WTC11 (cell line): ENCODE results near the gene EPYC. TPM values are rescaled to one million over a fixed set of nuclear protein-coding genes. Genes with fewer than 3 reads are reported as not detected.
A peak's percentile ranks its signal among the peaks of the same experiment; 100 is the strongest.

ENCODE experiments used
- ATAC-seq: fragments of 200-7000 bp; cut with Tn5 transposase; 2 replicates; pipeline ENCODE4 v1.10.0; 2021; ENCODE audit warnings: mild to moderate bottlenecking, moderate library complexity
- CTCF ChIA-PET: fragments of 300-600 bp; sonication (Branson Sonifier 250); formaldehyde crosslinking; loops from one replicate; lab custom pipeline; 2021; ENCODE audit warnings: antibody characterized with exemption; lab: Charles Lee
- POLR2A ChIA-PET: fragments of 350-600 bp; sonication (Branson Sonifier 250); formaldehyde crosslinking; loops from one replicate; lab custom pipeline; 2021; ENCODE audit warnings: antibody characterized with exemption; lab: Charles Lee
- DNase-seq: peaks from one replicate; pipeline ENCODE4 v3.0.0; 2021; ENCODE audit warnings: low spot score
- H3K27ac Mint-ChIP-seq: 2 replicates; pipeline ENCODE4 v1.8.0; 2021; ENCODE audit warnings: mixed read lengths
- H3K27me3 Mint-ChIP-seq: 2 replicates; pipeline ENCODE4 v1.8.0; 2021; ENCODE audit warnings: low read depth, mild to moderate bottlenecking, moderate library complexity, mixed read lengths
- H3K36me3 Mint-ChIP-seq: 2 replicates; pipeline ENCODE4 v1.8.0; 2021; ENCODE audit warnings: mixed read lengths
- H3K4me1 Mint-ChIP-seq: 2 replicates; pipeline ENCODE4 v1.8.0; 2022; ENCODE audit warnings: mixed read lengths
- H3K4me3 Mint-ChIP-seq: 2 replicates; pipeline ENCODE4 v1.8.0; 2021; ENCODE audit warnings: mild to moderate bottlenecking, moderate library complexity, mixed read lengths
- H3K9me3 Mint-ChIP-seq: 2 replicates; pipeline ENCODE4 v1.8.0; 2021; ENCODE audit warnings: mixed read lengths
- ATF3 ChIP-seq: sonication (generic); formaldehyde crosslinking; conservative IDR thresholded peaks from 2 replicates; pipeline ENCODE4 v1.8.1; 2022; ENCODE audit warnings: mild to moderate bottlenecking, missing genetic modification reagents
- CBFB ChIP-seq: sonication (generic); formaldehyde crosslinking; IDR thresholded peaks from 2 replicates; pipeline ENCODE4 v1.8.1; 2022; ENCODE audit warnings: mild to moderate bottlenecking, low read depth, missing genetic modification reagents
- CREB1 ChIP-seq: sonication (generic); formaldehyde crosslinking; IDR thresholded peaks from 2 replicates; pipeline ENCODE4 v1.8.0; 2023; ENCODE audit warnings: mild to moderate bottlenecking, missing genetic modification reagents
- CTCF ChIP-seq: fragments of 200-600 bp; IDR thresholded peaks from 2 replicates; pipeline ENCODE4 v1.8.0; 2022; ENCODE audit warnings: antibody characterized with exemption
- E2F1 ChIP-seq: sonication (generic); formaldehyde crosslinking; IDR thresholded peaks from 2 replicates; pipeline ENCODE4 v1.8.0; 2022; ENCODE audit warnings: mild to moderate bottlenecking, missing genetic modification reagents
- EMX1 ChIP-seq: fragments of 250-450 bp; sonication (Bioruptor Pico); IDR thresholded peaks from 2 replicates; pipeline ENCODE4 v1.8.0; 2021; ENCODE audit warnings: mild to moderate bottlenecking
- ERG ChIP-seq: fragments of 250-450 bp; sonication (Bioruptor Pico); IDR thresholded peaks from 2 replicates; pipeline ENCODE4 v1.8.0; 2021; ENCODE audit warnings: mild to moderate bottlenecking
- FOXJ3 ChIP-seq: sonication (generic); formaldehyde crosslinking; IDR thresholded peaks from 2 replicates; pipeline ENCODE4 v1.9.0; 2021; ENCODE audit warnings: missing genetic modification reagents, mild to moderate bottlenecking, borderline replicate concordance
- FOXP4 ChIP-seq: sonication (generic); formaldehyde crosslinking; IDR thresholded peaks from 2 replicates; pipeline ENCODE4 v1.8.0; 2022; ENCODE audit warnings: mild to moderate bottlenecking, missing genetic modification reagents
- GTF2I ChIP-seq: fragments of 250-450 bp; sonication (Bioruptor Pico); conservative IDR thresholded peaks from 2 replicates; pipeline ENCODE4 v1.4.0; 2021; ENCODE audit warnings: mild to moderate bottlenecking
- JAZF1 ChIP-seq: fragments of 250-450 bp; sonication (Bioruptor Pico); IDR thresholded peaks from 2 replicates; pipeline ENCODE4 v1.9.0; 2021; ENCODE audit warnings: moderate library complexity, mild to moderate bottlenecking, inconsistent platforms
- MAX ChIP-seq: sonication (generic); formaldehyde crosslinking; IDR thresholded peaks from 2 replicates; pipeline ENCODE4 v1.8.0; 2022; ENCODE audit warnings: mild to moderate bottlenecking, missing genetic modification reagents
- NFYB ChIP-seq: sonication (generic); formaldehyde crosslinking; conservative IDR thresholded peaks from 2 replicates; pipeline ENCODE4 v1.8.0; 2022; ENCODE audit warnings: low read depth, missing genetic modification reagents
- OVOL2 ChIP-seq: fragments of 250-450 bp; sonication (Bioruptor Pico); IDR thresholded peaks from 2 replicates; pipeline ENCODE4 v1.9.0; 2021; ENCODE audit warnings: mild to moderate bottlenecking, borderline replicate concordance
- RELA ChIP-seq: sonication (generic); formaldehyde crosslinking; IDR thresholded peaks from 2 replicates; pipeline ENCODE4 v1.8.1; 2022; ENCODE audit warnings: missing genetic modification reagents, mild to moderate bottlenecking, borderline replicate concordance
- SOX15 ChIP-seq: fragments of 250-450 bp; sonication (Bioruptor Pico); IDR thresholded peaks from 2 replicates; pipeline ENCODE4 v1.9.0; 2021; ENCODE audit warnings: mild to moderate bottlenecking
- TCF7 ChIP-seq: sonication (generic); formaldehyde crosslinking; IDR thresholded peaks from 2 replicates; pipeline ENCODE4 v1.8.0; 2022; ENCODE audit warnings: mild to moderate bottlenecking, low read depth, missing genetic modification reagents, moderate library complexity
- TEAD1 ChIP-seq: sonication (generic); formaldehyde crosslinking; IDR thresholded peaks from 2 replicates; pipeline ENCODE4 v1.8.0; 2022; ENCODE audit warnings: mild to moderate bottlenecking, missing genetic modification reagents
- ZMAT4 ChIP-seq: fragments of 250-450 bp; sonication (Bioruptor Pico); IDR thresholded peaks from 2 replicates; pipeline ENCODE4 v1.9.0; 2021; ENCODE audit warnings: mild to moderate bottlenecking
- ZNF121 ChIP-seq: sonication (generic); formaldehyde crosslinking; IDR thresholded peaks from 2 replicates; pipeline ENCODE4 v1.8.0; 2023; ENCODE audit warnings: missing genetic modification reagents
- ZNF396 ChIP-seq: fragments of 250-450 bp; sonication (Bioruptor Pico); IDR thresholded peaks from 2 replicates; pipeline ENCODE4 v1.8.0; 2021; ENCODE audit warnings: mild to moderate bottlenecking, moderate library complexity, borderline replicate concordance
- ZNF423 ChIP-seq: fragments of 250-450 bp; sonication (Bioruptor Pico); IDR thresholded peaks from 2 replicates; pipeline ENCODE4 v2.1.2; 2022; ENCODE audit warnings: mild to moderate bottlenecking, moderate library complexity
- ZNF671 ChIP-seq: fragments of 250-450 bp; sonication (Bioruptor Pico); IDR thresholded peaks from 2 replicates; pipeline ENCODE4 v1.8.0; 2021; ENCODE audit warnings: mild to moderate bottlenecking
- total RNA-seq: library from RNA; stranded (reverse); gene quantifications from 3 replicates; pipeline ENCODE4 v1.2.3, GENCODE V29; 2021
- TF ChIP-seq, protein P1 (sequence below): sonication (generic); formaldehyde crosslinking; IDR thresholded peaks from 2 replicates; pipeline ENCODE4 v1.8.1; 2022; ENCODE audit warnings: low read depth, missing genetic modification reagents, borderline replicate concordance
- TF ChIP-seq, protein P2 (sequence below): fragments of 250-450 bp; sonication (Bioruptor Pico); conservative IDR thresholded peaks from 2 replicates; pipeline ENCODE4 v1.9.0; 2021; ENCODE audit warnings: mild to moderate bottlenecking

Gene EPYC
- total RNA-seq, 1 experiment from 2014 or later = not detected

- TF ChIP-seq ERG (CRISPR knock-in tag) (no peak), ZNF671 (CRISPR knock-in tag) (no peak), FOXJ3 (CRISPR knock-in tag) (no peak), ZNF121 (CRISPR knock-in tag) (no peak), ZNF423 (CRISPR knock-in tag) (no peak), OVOL2 (CRISPR knock-in tag) (no peak), TCF7 (no peak), GTF2I (CRISPR knock-in tag) (no peak), ZNF396 (no peak)
Measured at GRCh38 chr12:90989686-90990111, 15.1 kb downstream of the EPYC start (continued).

DNA sequence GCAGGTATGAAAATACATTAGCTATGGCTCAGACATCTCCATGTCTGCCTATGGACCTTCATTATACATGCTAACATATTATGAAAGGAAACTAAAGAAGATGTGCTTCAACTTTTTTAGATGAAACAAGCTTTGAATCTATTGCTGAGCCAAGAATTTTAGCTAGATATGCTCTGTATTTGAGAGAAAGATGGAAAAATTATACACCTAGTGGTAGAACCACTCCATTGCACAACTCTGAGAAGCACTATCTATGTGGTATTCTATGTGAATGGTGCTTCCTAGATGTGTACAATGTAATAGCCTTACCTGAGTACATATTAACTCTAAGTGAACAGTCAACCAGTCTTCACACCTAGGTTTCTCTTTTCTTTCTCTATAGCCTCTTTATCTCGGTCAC, 17.3 kb downstream of the EPYC start:
- no peak overlapping the region for H3K4me3 Mint-ChIP-seq
- ATAC-seq = peak; percentile 52; the same call in 1 of the 2 replicates
- POLR2A ChIA-PET = no interaction called here
- peaks cover 28% of the 10 kb centered on the region for H3K9me3 Mint-ChIP-seq
- TF ChIP-seq EMX1 (no peak), TEAD1 (no peak), ATF3 (CRISPR knock-in tag) (no peak)
- TF ChIP-seq, protein P1, sequence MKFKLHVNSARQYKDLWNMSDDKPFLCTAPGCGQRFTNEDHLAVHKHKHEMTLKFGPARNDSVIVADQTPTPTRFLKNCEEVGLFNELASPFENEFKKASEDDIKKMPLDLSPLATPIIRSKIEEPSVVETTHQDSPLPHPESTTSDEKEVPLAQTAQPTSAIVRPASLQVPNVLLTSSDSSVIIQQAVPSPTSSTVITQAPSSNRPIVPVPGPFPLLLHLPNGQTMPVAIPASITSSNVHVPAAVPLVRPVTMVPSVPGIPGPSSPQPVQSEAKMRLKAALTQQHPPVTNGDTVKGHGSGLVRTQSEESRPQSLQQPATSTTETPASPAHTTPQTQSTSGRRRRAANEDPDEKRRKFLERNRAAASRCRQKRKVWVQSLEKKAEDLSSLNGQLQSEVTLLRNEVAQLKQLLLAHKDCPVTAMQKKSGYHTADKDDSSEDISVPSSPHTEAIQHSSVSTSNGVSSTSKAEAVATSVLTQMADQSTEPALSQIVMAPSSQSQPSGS (CRISPR knock-in tag) = no peak
- peaks cover 18% of the 10 kb centered on the region for H3K36me3 Mint-ChIP-seq
- H3K27me3 Mint-ChIP-seq = peaks cover 96% of the 10 kb centered on the region
- no peak overlapping the region for H3K27ac Mint-ChIP-seq
- peaks cover 21% of the 10 kb centered on the region for H3K4me1 Mint-ChIP-seq
- no peak for DNase-seq
- CTCF ChIA-PET = interaction anchor here (0.7 kb wide), 1 partner anchor 16 kb away, joined by 3 read pairs; no protein-coding TSS in a partner anchor

GRCh38 chr12:90987101-90987500, 17.7 kb downstream of the EPYC start:
- CTCF ChIA-PET = interaction anchor here (0.7 kb wide), 1 partner anchor 17 kb away, joined by 3 read pairs; no protein-coding TSS in a partner anchor
- peaks cover 96% of the 10 kb centered on the region for H3K27me3 Mint-ChIP-seq
- no peak for DNase-seq
- TF ChIP-seq TCF7 (no peak), SOX15 (CRISPR knock-in tag) (no peak), CBFB (CRISPR knock-in tag) (no peak), NFYB (no peak), MAX (CRISPR knock-in tag) (no peak), CREB1 (CRISPR knock-in tag) (no peak), ZMAT4 (CRISPR knock-in tag) (no peak), FOXP4 (CRISPR knock-in tag) (no peak), E2F1 (CRISPR knock-in tag) (no peak), RELA (CRISPR knock-in tag) (no peak), CTCF (no peak), JAZF1 (no peak)
- TF ChIP-seq, protein P2, sequence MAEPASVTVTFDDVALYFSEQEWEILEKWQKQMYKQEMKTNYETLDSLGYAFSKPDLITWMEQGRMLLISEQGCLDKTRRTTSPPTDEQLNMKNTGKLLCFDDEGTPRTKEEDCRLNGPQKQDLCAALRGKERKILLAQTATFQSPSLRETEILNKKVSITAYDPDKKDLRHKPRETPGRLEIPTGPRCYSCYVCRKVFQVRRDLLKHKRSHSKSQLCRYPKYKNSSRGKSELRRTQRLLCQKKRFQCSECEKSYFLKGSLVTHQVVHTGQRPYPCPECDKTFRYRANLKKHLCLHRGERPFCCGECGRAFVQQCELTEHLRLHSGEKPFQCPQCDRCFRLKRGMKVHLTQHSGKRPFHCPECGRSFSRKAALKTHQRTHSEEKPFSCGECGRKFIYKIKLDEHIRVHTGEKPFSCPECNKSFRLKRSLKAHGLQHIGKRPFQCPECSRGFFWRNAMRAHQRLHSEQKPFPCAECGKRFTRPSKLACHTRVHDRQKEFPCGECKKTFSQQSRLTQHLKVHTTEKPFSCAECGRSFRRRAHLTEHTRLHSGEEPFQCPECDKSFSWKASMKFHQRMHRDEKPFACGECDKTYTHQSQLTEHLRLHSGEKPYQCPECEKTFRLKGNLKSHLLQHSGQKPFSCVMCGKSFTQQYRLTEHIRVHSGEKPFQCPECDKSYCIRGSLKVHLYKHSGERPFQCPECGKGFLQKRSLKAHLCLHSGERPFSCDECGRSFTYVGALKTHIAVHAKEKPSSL (CRISPR knock-in tag) = no peak

More at GRCh38 chr12:90987101-90987500, 17.7 kb downstream of the EPYC start:
- no peak overlapping the region for H3K27ac Mint-ChIP-seq
- H3K4me3 Mint-ChIP-seq = no peak overlapping the region
- ATAC-seq = no peak
- peaks cover 17% of the 10 kb centered on the region for H3K36me3 Mint-ChIP-seq
- H3K4me1 Mint-ChIP-seq = peaks cover 21% of the 10 kb centered on the region
- H3K9me3 Mint-ChIP-seq = peaks cover 27% of the 10 kb centered on the region
- POLR2A ChIA-PET = no interaction called here
